ENCODE measurements around the gene DEGS1. TPM values are rescaled to one million over a fixed set of nuclear protein-coding genes. Genes with fewer than 3 reads are reported as not detected.

Gene DEGS1
- total RNA-seq, 2 experiments from 2014 or later: 32.3 to 33.8 TPM

- ChIA-PET CTCF (interaction anchor here (1.0 kb wide), 1 partner anchor 74 kb away, joined by 3 read pairs; no protein-coding TSS in a partner anchor), POLR2A (no interaction called here)
- intact Hi-C loops (cut with micrococcal nuclease): loop anchor here (10.0 kb wide), 1 partner anchor 75 kb away; the partner anchor contains the start of gene FBXO28
- no peak overlapping the region for H3K4me3 Mint-ChIP-seq
- H3K27ac Mint-ChIP-seq: peak overlapping the region; percentile 61
- H3K4me1 Mint-ChIP-seq (ENCODE audit: low read depth): peaks cover 52% of the 10 kb centered on the region
- H3K36me3 Mint-ChIP-seq (ENCODE audit: low read depth): peaks cover 55% of the 10 kb centered on the region
- TF ChIP-seq, protein P1, sequence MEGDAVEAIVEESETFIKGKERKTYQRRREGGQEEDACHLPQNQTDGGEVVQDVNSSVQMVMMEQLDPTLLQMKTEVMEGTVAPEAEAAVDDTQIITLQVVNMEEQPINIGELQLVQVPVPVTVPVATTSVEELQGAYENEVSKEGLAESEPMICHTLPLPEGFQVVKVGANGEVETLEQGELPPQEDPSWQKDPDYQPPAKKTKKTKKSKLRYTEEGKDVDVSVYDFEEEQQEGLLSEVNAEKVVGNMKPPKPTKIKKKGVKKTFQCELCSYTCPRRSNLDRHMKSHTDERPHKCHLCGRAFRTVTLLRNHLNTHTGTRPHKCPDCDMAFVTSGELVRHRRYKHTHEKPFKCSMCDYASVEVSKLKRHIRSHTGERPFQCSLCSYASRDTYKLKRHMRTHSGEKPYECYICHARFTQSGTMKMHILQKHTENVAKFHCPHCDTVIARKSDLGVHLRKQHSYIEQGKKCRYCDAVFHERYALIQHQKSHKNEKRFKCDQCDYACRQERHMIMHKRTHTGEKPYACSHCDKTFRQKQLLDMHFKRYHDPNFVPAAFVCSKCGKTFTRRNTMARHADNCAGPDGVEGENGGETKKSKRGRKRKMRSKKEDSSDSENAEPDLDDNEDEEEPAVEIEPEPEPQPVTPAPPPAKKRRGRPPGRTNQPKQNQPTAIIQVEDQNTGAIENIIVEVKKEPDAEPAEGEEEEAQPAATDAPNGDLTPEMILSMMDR (IDR thresholded peaks at IDR 0.05): no peak
- no peak for DNase-seq
- ATAC-seq: no peak
- no peaks in the 10 kb centered on the region for H3K27me3 Mint-ChIP-seq
- H3K9me3 Mint-ChIP-seq: peaks cover 2% of the 10 kb centered on the region
Measured at GRCh38 chr1:224189561-224189960, 6.5 kb downstream of the DEGS1 start.

DNA sequence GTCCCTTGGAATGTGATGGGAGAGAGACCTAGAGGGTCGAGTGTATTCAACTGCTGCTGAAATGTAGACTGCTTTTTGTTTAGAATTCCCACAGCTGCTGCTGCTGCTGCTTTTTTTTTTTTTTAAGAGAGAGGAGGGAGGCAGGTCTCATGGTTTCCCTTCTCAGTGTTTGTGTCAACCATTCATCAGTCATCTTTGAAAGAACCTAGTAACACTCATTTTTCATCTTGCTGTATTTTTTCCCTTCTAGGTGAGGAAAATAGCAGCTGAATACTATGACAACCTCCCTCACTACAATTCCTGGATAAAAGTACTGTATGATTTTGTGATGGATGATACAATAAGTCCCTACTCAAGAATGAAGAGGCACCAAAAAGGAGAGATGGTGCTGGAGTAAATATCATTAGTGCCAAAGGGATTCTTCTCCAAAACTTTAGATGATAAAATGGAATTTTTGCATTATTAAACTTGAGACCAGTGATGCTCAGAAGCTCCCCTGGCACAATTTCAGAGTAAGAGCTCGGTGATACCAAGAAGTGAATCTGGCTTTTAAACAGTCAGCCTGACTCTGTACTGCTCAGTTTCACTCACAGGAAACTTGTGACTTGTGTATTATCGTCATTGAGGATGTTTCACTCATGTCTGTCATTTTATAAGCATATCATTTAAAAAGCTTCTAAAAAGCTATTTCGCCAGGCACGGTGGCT is 9.2 kb downstream of the DEGS1 start:
- ChIA-PET CTCF (interaction anchor here (0.5 to 1.5 kb wide), 8 partner anchors 10 to 141 kb away, joined by 3 to 5 read pairs (median 4); partner anchors contain the start of gene DEGS1), POLR2A (interaction anchor here (0.8 to 2.3 kb wide), 10 partner anchors 9 to 306 kb away, joined by 3 to 20 read pairs (median 3); partner anchors contain the start of gene DEGS1)
- Mint-ChIP-seq H3K9me3 (peaks cover 2% of the 10 kb centered on the region), H3K36me3 (ENCODE audit: low read depth) (peaks cover 41% of the 10 kb centered on the region), H3K27ac (peak overlapping the region; percentile 83), H3K4me1 (ENCODE audit: low read depth) (peaks cover 31% of the 10 kb centered on the region), H3K4me3 (no peak overlapping the region), H3K27me3 (no peaks in the 10 kb centered on the region)
- no peak for DNase-seq
- TF ChIP-seq, protein P1 (IDR thresholded peaks at IDR 0.05): no peak
- peak; percentile 83 for ATAC-seq
- intact Hi-C loops (cut with micrococcal nuclease): loop anchor here (1.0 kb wide), 1 partner anchor 12 kb away; no protein-coding TSS in a partner anchor

DNA sequence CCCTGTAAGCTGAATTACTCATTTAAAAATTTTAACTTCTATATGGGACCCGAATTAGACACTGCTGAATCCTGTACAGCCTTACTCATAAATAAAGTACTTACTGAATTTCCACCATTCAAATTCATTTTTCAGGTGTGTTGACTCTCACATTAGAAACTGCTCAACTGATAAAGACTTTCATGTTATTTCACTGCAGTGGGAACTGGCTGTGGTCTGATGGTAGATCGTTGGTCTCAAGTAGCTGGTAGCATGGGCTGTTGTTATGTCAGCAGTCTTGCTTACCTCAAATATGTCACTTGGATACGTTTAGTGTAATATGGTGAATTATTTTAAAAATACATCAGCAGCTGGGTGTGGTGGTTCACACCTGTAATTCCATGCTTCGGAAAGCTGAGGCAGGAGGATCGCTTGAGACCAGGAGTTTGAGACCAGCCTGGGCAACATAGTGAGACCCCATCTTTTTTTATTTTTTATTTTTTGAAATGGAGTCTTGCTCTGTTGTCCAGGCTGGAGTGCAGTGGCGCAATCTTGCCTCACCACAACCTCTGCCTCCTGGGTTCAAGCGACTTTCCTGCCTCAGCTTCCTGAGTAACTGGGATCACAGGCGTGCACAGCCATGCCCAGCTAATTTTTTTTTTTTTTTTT is 10.4 kb downstream of the DEGS1 start:
- Mint-ChIP-seq H3K36me3 (ENCODE audit: low read depth) (peaks cover 36% of the 10 kb centered on the region), H3K4me1 (ENCODE audit: low read depth) (peaks cover 23% of the 10 kb centered on the region), H3K9me3 (peaks cover 2% of the 10 kb centered on the region), H3K27me3 (no peaks in the 10 kb centered on the region), H3K4me3 (no peak overlapping the region), H3K27ac (peak overlapping the region; percentile 30)
- intact Hi-C loops (cut with micrococcal nuclease): no loop called here
- ATAC-seq: no peak
- no peak for DNase-seq
- CTCF ChIA-PET: interaction anchor here (0.9 to 1.5 kb wide), 8 partner anchors 11 to 140 kb away, joined by 3 to 5 read pairs (median 4); partner anchors contain the start of gene DEGS1
- TF ChIP-seq, protein P1 (IDR thresholded peaks at IDR 0.05): no peak
- POLR2A ChIA-PET: interaction anchor here (0.9 to 2.3 kb wide), 8 partner anchors 10 to 304 kb away, joined by 3 to 20 read pairs (median 3); partner anchors contain the start of gene DEGS1

DNA sequence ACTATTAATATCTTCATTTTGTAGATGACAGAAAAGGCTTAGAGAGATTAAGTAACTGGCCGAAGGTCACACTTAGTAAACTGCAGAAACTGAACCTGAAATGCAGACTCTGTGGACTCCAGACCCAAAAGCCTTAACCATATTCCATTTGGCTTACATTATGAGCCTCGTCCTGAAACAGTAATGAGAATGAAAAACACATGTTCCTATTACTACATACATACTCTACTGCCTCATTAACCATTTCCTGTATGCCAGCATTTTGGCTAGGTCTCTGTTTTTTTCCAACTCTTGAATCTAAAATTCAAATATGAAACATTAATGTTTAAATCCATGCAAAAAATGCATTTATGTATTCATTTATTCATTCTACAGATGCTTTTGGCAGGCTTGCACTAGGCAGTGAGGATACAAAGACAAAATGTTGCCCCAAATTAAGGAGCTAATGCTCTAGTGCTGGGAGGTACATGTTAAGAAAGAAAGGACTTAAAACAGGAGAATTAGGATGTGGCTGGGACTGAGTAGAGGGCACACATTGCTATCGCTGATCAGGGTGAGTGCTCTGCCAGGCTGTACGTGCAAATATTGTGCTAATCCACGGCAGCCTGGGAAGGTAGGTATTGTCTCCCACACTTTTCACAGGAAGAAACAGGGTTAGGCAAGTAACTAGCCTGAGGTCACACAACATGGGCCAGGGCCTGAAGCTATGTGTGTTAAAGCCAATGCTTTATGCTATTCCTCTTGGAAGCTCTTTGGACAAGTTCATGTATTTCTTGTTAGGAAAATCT is 14.0 kb downstream of the DEGS1 start:
- Mint-ChIP-seq H3K4me3 (no peak overlapping the region), H3K9me3 (peaks cover 2% of the 10 kb centered on the region), H3K27ac (no peak overlapping the region), H3K27me3 (no peaks in the 10 kb centered on the region), H3K36me3 (ENCODE audit: low read depth) (peaks cover 20% of the 10 kb centered on the region), H3K4me1 (ENCODE audit: low read depth) (peaks cover 11% of the 10 kb centered on the region)
- no peak for DNase-seq
- no peak for ATAC-seq
- TF ChIP-seq, protein P1 (IDR thresholded peaks at IDR 0.05): no peak
- ChIA-PET POLR2A (no interaction called here), CTCF (interaction anchor here (0.9 kb wide), 1 partner anchor 11 kb away, joined by 3 read pairs; no protein-coding TSS in a partner anchor)
- intact Hi-C loops (cut with micrococcal nuclease): no loop called here

All from activated CD8-positive, alpha-beta T cell treated with anti-CD3 and anti-CD28 coated beads for 36 hours (primary cell).